GM12892 (cell line): ENCODE data around the gene CENPW.

Experiments
- POLR2A ChIP-seq: IDR thresholded peaks from 2 replicates; pipeline ENCODE4 v1.6.1; 2011; ENCODE audit warnings: low read depth, low read length, control low read depth
- POLR2AphosphoS5 ChIP-seq: IDR thresholded peaks from 2 replicates; pipeline ENCODE4 v1.6.1; 2011; ENCODE audit warnings: low read depth, low read length, control low read depth
- TAF1 ChIP-seq: IDR thresholded peaks from 2 replicates; pipeline ENCODE4 v1.6.1; 2011; ENCODE audit warnings: low read depth, mild to moderate bottlenecking, control low read depth, low read length, borderline replicate concordance

DNA sequence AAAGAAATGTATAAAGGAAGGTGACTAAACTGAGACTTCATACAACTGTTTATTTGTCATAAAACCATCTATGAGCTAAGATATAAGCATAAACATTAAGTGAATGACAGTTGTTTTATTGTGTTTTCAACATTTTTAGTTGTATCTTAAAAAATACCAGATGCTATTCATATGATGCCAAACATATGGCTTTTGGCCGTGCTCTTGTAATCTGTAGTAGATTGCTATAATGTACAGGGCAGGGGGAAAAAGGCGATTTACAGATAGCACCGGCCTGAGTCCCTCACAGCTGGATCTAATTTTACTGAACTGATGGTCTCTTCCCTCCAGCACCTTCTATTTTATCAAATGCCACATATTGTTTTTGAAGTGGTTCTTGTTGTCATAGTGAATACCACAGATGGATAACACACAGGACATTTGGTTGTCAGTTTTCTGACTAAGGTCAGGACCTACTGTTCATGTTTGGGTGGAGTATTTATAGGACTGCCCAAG is 48.2 kb downstream of the CENPW start:
- TF ChIP-seq POLR2A: no peak
- no peak for TF ChIP-seq TAF1
- no peak for TF ChIP-seq POLR2AphosphoS5
